ENCODE data around the gene HS2ST1.

Gene HS2ST1

DNA sequence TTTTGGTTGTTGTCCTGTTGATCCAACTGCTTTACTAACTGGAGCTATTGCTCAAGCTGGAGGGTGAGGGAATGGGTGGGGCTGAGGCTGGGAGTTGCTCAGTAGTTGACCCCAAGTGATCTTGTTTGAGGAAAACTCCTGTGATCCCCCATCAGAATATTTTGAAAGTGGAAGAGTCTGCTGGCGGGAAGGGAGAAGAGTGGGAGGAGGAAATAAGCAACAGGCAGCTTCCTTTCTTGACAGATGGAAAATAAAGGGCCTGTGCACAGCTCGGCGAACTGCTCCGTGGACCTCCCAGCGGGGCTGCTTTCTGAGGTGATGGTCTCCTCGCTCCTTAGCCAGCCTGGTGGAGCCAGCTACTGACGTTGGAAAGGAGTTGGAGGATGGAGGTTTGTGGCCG is 215.2 kb downstream of the HS2ST1 start:
- H4K20me1 ChIP-seq (ENCODE audit: insufficient read depth, low read length), result no peaks in the 10 kb centered on the region
- H3K4me2 ChIP-seq (ENCODE audit: low read length), result no peak overlapping the region
- no peaks in the 10 kb centered on the region for H3F3A ChIP-seq (ENCODE audit: insufficient read depth, low read length)
- H3K36me3 ChIP-seq (ENCODE audit: insufficient read depth, low read length), result no peaks in the 10 kb centered on the region
- no peak overlapping the region for H3K27ac ChIP-seq (ENCODE audit: low read depth, low read length, poor library complexity, severe bottlenecking)
- no peak overlapping the region for H3K4me3 ChIP-seq (ENCODE audit: low read depth, low read length, poor library complexity, severe bottlenecking)
- H2AFZ ChIP-seq (ENCODE audit: low read length), result no peak overlapping the region
- H3K27me3 ChIP-seq (ENCODE audit: insufficient read depth, low read length), result no peaks in the 10 kb centered on the region; the same call in 1 of the 2 replicates
- no peaks in the 10 kb centered on the region for H3K9me3 ChIP-seq (ENCODE audit: low read length)
- H3K9ac ChIP-seq (ENCODE audit: low read length), result no peak overlapping the region
- no peaks in the 10 kb centered on the region for H3K79me2 ChIP-seq (ENCODE audit: insufficient read depth, low read length)
- TF ChIP-seq EZH2 (IDR thresholded peaks at IDR 0.05; ENCODE audit: borderline replicate concordance, low read length), result no peak
- TF ChIP-seq, protein P1, sequence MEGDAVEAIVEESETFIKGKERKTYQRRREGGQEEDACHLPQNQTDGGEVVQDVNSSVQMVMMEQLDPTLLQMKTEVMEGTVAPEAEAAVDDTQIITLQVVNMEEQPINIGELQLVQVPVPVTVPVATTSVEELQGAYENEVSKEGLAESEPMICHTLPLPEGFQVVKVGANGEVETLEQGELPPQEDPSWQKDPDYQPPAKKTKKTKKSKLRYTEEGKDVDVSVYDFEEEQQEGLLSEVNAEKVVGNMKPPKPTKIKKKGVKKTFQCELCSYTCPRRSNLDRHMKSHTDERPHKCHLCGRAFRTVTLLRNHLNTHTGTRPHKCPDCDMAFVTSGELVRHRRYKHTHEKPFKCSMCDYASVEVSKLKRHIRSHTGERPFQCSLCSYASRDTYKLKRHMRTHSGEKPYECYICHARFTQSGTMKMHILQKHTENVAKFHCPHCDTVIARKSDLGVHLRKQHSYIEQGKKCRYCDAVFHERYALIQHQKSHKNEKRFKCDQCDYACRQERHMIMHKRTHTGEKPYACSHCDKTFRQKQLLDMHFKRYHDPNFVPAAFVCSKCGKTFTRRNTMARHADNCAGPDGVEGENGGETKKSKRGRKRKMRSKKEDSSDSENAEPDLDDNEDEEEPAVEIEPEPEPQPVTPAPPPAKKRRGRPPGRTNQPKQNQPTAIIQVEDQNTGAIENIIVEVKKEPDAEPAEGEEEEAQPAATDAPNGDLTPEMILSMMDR (IDR thresholded peaks at IDR 0.05; ENCODE audit: low read length), result no peak
- H3K4me1 ChIP-seq (ENCODE audit: insufficient read depth, low read length, severe bottlenecking), result peaks cover 10% of the 10 kb centered on the region
- no peaks in the 10 kb centered on the region for H3K9me2 ChIP-seq (ENCODE audit: low read depth, low read length)

GRCh38 chr1:87130438-87130837 is 216.0 kb downstream of the HS2ST1 start:
- TF ChIP-seq EZH2 (IDR thresholded peaks at IDR 0.05; ENCODE audit: borderline replicate concordance, low read length), result no peak
- TF ChIP-seq, protein P1 (IDR thresholded peaks at IDR 0.05; ENCODE audit: low read length), result no peak
- no peak overlapping the region for H3K4me3 ChIP-seq (ENCODE audit: low read depth, low read length, poor library complexity, severe bottlenecking)
- no peaks in the 10 kb centered on the region for H4K20me1 ChIP-seq (ENCODE audit: insufficient read depth, low read length)
- no peaks in the 10 kb centered on the region for H3K36me3 ChIP-seq (ENCODE audit: insufficient read depth, low read length)
- H3K79me2 ChIP-seq (ENCODE audit: insufficient read depth, low read length), result no peaks in the 10 kb centered on the region
- no peaks in the 10 kb centered on the region for H3K9me2 ChIP-seq (ENCODE audit: low read depth, low read length)
- H3F3A ChIP-seq (ENCODE audit: insufficient read depth, low read length), result no peaks in the 10 kb centered on the region
- no peaks in the 10 kb centered on the region; the same call in 1 of the 2 replicates for H3K27me3 ChIP-seq (ENCODE audit: insufficient read depth, low read length)
- peaks cover 10% of the 10 kb centered on the region for H3K4me1 ChIP-seq (ENCODE audit: insufficient read depth, low read length, severe bottlenecking)
- no peak overlapping the region for H2AFZ ChIP-seq (ENCODE audit: low read length)
- H3K4me2 ChIP-seq (ENCODE audit: low read length), result no peak overlapping the region
- no peaks in the 10 kb centered on the region for H3K9me3 ChIP-seq (ENCODE audit: low read length)
- H3K9ac ChIP-seq (ENCODE audit: low read length), result no peak overlapping the region
- no peak overlapping the region for H3K27ac ChIP-seq (ENCODE audit: low read depth, low read length, poor library complexity, severe bottlenecking)

- no peaks in the 10 kb centered on the region for H3K36me3 ChIP-seq (ENCODE audit: insufficient read depth, low read length)
- TF ChIP-seq, protein P1 (IDR thresholded peaks at IDR 0.05; ENCODE audit: low read length), result peak; percentile 95
- no peak for TF ChIP-seq EZH2 (IDR thresholded peaks at IDR 0.05; ENCODE audit: borderline replicate concordance, low read length)
- H3K79me2 ChIP-seq (ENCODE audit: insufficient read depth, low read length), result no peaks in the 10 kb centered on the region
- H3K27me3 ChIP-seq (ENCODE audit: insufficient read depth, low read length), result no peaks in the 10 kb centered on the region; the same call in 1 of the 2 replicates
- H3K4me3 ChIP-seq (ENCODE audit: low read depth, low read length, poor library complexity, severe bottlenecking), result peak overlapping the region; percentile 58
- no peaks in the 10 kb centered on the region for H4K20me1 ChIP-seq (ENCODE audit: insufficient read depth, low read length)
- H3K9me3 ChIP-seq (ENCODE audit: low read length), result no peaks in the 10 kb centered on the region
- peak overlapping the region; percentile 54; the same call in 1 of the 2 replicates for H3K9ac ChIP-seq (ENCODE audit: low read length)
- H3F3A ChIP-seq (ENCODE audit: insufficient read depth, low read length), result no peaks in the 10 kb centered on the region
- H3K9me2 ChIP-seq (ENCODE audit: low read depth, low read length), result no peaks in the 10 kb centered on the region
- H2AFZ ChIP-seq (ENCODE audit: low read length), result peak overlapping the region; percentile 15; the same call in 1 of the 2 replicates
- H3K4me2 ChIP-seq (ENCODE audit: low read length), result peak overlapping the region; percentile 76
- peaks cover 10% of the 10 kb centered on the region for H3K4me1 ChIP-seq (ENCODE audit: insufficient read depth, low read length, severe bottlenecking)
- H3K27ac ChIP-seq (ENCODE audit: low read depth, low read length, poor library complexity, severe bottlenecking), result no peak overlapping the region
These were observed 217.4 kb downstream of the HS2ST1 start for GRCh38 chr1:87131809-87132283.

Measured in OCI-LY1 (cell line).